Measurements from ENCODE around the gene CROCC. TPM values are rescaled to one million over a fixed set of nuclear protein-coding genes. Genes with fewer than 3 reads are reported as not detected.

Gene CROCC
- total RNA-seq, 1 experiment from 2014 or later = 30.2 TPM

DNA sequence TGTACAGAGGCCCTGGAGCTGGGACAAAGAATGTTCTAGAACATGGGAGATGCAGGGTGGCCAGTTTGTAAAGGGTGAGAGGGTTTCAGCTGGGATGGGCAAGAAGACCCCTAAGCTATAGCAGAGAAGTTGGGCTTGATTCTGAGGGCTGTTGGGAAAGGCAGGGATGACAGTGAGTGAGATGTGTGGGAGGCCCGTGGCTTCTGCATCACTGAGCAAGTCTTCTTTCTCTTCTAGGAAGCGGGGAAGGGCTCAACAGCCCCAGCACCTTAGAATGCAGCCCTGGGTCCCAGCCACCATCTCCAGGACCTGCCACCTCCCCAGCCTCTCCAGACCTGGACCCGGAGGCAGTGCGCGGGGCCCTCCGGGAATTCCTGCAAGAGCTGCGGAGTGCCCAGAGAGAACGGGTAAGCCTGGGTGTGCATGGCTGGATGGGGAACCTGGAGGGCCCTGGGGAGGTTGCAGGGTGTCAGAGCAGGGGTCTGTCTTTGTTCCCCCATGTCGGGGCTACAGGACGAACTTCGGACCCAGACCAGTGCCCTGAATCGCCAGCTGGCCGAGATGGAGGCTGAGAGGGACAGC, 43.8 kb downstream of the CROCC start:
- H3K27me3 ChIP-seq (replicated peaks; ENCODE audit: insufficient read depth, low read depth, low read length, poor library complexity) = no peaks in the 10 kb centered on the region
- intact Hi-C loops (cut with micrococcal nuclease; ENCODE audit: unreplicated experiment) = no loop called here
- TF ChIP-seq EZH2 (IDR thresholded peaks at IDR 0.05; ENCODE audit: borderline replicate concordance, low read depth, low read length, poor library complexity, severe bottlenecking) (no peak), CTCF (conservative IDR thresholded peaks at IDR 0.05; ENCODE audit: low read depth, low read length) (no peak)
- H3K4me3 ChIP-seq (ENCODE audit: low read depth, low read length, poor library complexity, severe bottlenecking) = no peak overlapping the region
- H3K27ac ChIP-seq (ENCODE audit: low read depth, low read length, poor library complexity, severe bottlenecking) = no peak overlapping the region
- no peaks in the 10 kb centered on the region for H3K9me3 ChIP-seq (ENCODE audit: low read depth, low read length, poor library complexity, severe bottlenecking)
- DNase-seq (ENCODE audit: low spot score) = no peak
- ChIA-PET POLR2A (ENCODE audit: low non-redundant PET) (no interaction called here), CTCF (no interaction called here)
- H3K36me3 ChIP-seq (ENCODE audit: insufficient read depth, low read length, poor library complexity, severe bottlenecking) = peaks cover 4% of the 10 kb centered on the region
- no TSS peak for BruUV-seq (replicated peaks)
- H3K4me1 ChIP-seq (ENCODE audit: insufficient read depth, low read length, poor library complexity, severe bottlenecking) = no peaks in the 10 kb centered on the region

- ChIA-PET CTCF (interaction anchor here (0.9 kb wide), 1 partner anchor 10 kb away, joined by 3 read pairs; no protein-coding TSS in a partner anchor), POLR2A (ENCODE audit: low non-redundant PET) (no interaction called here)
- no peak for DNase-seq (ENCODE audit: low spot score)
- Histone ChIP-seq H3K4me1 (ENCODE audit: insufficient read depth, low read length, poor library complexity, severe bottlenecking) (no peaks in the 10 kb centered on the region), H3K27ac (ENCODE audit: low read depth, low read length, poor library complexity, severe bottlenecking) (no peak overlapping the region), H3K9me3 (ENCODE audit: low read depth, low read length, poor library complexity, severe bottlenecking) (no peaks in the 10 kb centered on the region), H3K4me3 (ENCODE audit: low read depth, low read length, poor library complexity, severe bottlenecking) (no peak overlapping the region), H3K36me3 (ENCODE audit: insufficient read depth, low read length, poor library complexity, severe bottlenecking) (peaks cover 4% of the 10 kb centered on the region), H3K27me3 (replicated peaks; ENCODE audit: insufficient read depth, low read depth, low read length, poor library complexity) (no peaks in the 10 kb centered on the region)
- no TSS peak for BruUV-seq (replicated peaks)
- TF ChIP-seq EZH2 (IDR thresholded peaks at IDR 0.05; ENCODE audit: borderline replicate concordance, low read depth, low read length, poor library complexity, severe bottlenecking) (no peak), CTCF (conservative IDR thresholded peaks at IDR 0.05; ENCODE audit: low read depth, low read length) (no peak)
- intact Hi-C loops (cut with micrococcal nuclease; ENCODE audit: unreplicated experiment) = no loop called here
Measured at GRCh38 chr1:16966282-16966681, 44.6 kb downstream of the CROCC start.

- no peaks in the 10 kb centered on the region for H3K27me3 ChIP-seq (replicated peaks; ENCODE audit: insufficient read depth, low read depth, low read length, poor library complexity)
- DNase-seq (ENCODE audit: low spot score) = no peak
- BruUV-seq (replicated peaks) = no TSS peak
- ChIA-PET POLR2A (ENCODE audit: low non-redundant PET) (no interaction called here), CTCF (interaction anchor here (0.9 kb wide), 1 partner anchor 9 kb away, joined by 3 read pairs; no protein-coding TSS in a partner anchor)
- no peak overlapping the region for H3K27ac ChIP-seq (ENCODE audit: low read depth, low read length, poor library complexity, severe bottlenecking)
- no peak overlapping the region for H3K4me3 ChIP-seq (ENCODE audit: low read depth, low read length, poor library complexity, severe bottlenecking)
- peaks cover 4% of the 10 kb centered on the region for H3K36me3 ChIP-seq (ENCODE audit: insufficient read depth, low read length, poor library complexity, severe bottlenecking)
- H3K4me1 ChIP-seq (ENCODE audit: insufficient read depth, low read length, poor library complexity, severe bottlenecking) = no peaks in the 10 kb centered on the region
- H3K9me3 ChIP-seq (ENCODE audit: low read depth, low read length, poor library complexity, severe bottlenecking) = no peaks in the 10 kb centered on the region
- TF ChIP-seq EZH2 (IDR thresholded peaks at IDR 0.05; ENCODE audit: borderline replicate concordance, low read depth, low read length, poor library complexity, severe bottlenecking) (no peak), CTCF (conservative IDR thresholded peaks at IDR 0.05; ENCODE audit: low read depth, low read length) (no peak)
- intact Hi-C loops (cut with micrococcal nuclease; ENCODE audit: unreplicated experiment) = no loop called here
Measured at GRCh38 chr1:16967095-16967575, 45.4 kb downstream of the CROCC start.
